HG02642 (cell line): ENCODE measurements around the gene IFT81.

Source experiments
- ATAC-seq: cut with Tn5 transposase; IDR thresholded peaks from one replicate; pipeline ENCODE4 v1.9.1; 2021; ENCODE audit warnings: mild to moderate bottlenecking; ENCODE audit not compliant: unreplicated experiment, poor library complexity

IFT81 gene

DNA sequence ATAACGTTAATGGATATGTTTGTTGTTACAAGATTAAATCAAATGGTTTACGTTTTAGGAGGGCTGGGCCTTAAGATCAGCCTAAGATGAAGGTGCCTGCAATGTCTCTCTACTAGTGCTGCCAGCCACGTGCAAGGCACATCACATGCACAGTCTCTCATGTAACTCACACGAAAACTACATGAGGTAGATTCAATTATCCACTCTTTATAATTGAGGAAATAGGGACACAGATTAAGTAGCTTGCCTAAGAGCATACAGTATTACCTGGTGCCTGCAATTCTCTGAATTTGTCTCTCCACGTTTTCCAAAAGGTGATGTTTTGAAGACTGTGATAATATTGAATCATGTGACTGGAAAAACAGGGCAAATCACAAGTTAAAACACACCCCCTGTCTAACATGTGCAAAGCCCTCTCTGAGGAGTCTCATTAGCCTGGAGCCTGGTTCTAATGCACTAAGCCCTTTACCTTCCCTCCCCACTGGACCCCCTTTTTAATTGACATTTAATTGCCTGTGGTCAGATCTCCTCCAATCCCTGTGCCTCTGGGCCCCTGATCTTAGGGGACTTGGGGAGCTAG, 142.3 kb downstream of the IFT81 start:
- ATAC-seq = no peak

DNA sequence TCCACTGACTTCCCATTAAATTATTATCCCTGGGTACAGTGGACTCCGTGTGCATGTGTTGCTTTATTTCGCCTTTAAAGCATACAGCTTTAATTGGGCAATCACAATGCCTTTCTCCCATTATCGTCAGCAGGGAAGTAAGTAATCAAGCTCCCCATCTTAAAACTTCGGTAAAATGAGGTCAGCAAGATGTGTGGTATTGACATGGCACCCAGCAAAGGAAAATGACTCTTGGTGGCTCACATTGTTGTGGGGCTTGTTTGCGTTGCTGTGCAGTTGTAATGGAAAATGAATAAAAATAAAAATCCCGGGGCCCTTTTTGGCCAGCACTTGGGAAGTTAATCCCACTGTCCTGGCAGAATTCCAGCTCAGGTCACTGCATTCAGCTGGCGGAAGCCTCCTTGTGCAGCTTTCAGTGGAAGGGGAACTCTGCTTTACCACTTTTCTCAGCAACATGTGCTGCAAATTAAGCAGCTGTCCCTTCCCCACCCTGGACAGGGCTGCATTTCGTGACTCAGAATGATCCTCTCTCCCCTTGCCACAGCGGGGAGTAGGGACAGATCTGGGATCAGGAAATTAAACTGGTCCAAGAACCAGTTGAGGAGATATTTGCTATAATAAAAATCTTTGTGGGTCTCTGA, 142.9 kb downstream of the IFT81 start:
- ATAC-seq = no peak
